Lower lobe of right lung (tissue), 2 donors: Measurements from ENCODE around the gene LRRC43. TPM values are rescaled to one million over a fixed set of nuclear protein-coding genes. Genes with fewer than 3 reads are reported as not detected.

Source experiments
- ATAC-seq, 2 donors: fragments of 200-7000 bp; cut with Tn5 transposase; one replicate each; pipeline ENCODE4 v1.9.1; 2020 to 2022; ENCODE audit warnings: mild to moderate bottlenecking in 2 of 2, moderate library complexity in 2 of 2
- DNase-seq: peaks from one replicate; pipeline ENCODE4 v3.0.0-alpha.2; 2020
- H3K27ac ChIP-seq: fragments of 200-600 bp; one replicate; pipeline ENCODE4 v1.8.0; 2022
- H3K27me3 ChIP-seq: fragments of 200-600 bp; one replicate; pipeline ENCODE4 v1.8.0; 2022; ENCODE audit warnings: low read depth
- H3K36me3 ChIP-seq: fragments of 200-600 bp; one replicate; pipeline ENCODE4 v1.8.0; 2022; ENCODE audit warnings: mild to moderate bottlenecking
- H3K4me1 ChIP-seq: fragments of 200-600 bp; one replicate; pipeline ENCODE4 v1.8.0; 2022
- H3K4me3 ChIP-seq: fragments of 200-600 bp; one replicate; pipeline ENCODE4 v1.8.0; 2022; ENCODE audit warnings: mild to moderate bottlenecking
- H3K9me3 ChIP-seq: fragments of 200-600 bp; one replicate; pipeline ENCODE4 v1.8.0; 2022
- CTCF ChIP-seq: fragments of 200-600 bp; IDR thresholded peaks from one replicate; pipeline ENCODE4 v1.8.0; 2022; ENCODE audit warnings: antibody characterized with exemption, mild to moderate bottlenecking
- intact Hi-C: fragments of 100-400 bp; cut with DNase I; formaldehyde crosslinking; loops from one replicate; pipeline ENCODE4 v1.11.0; 2022
- total RNA-seq: library from RNA; stranded (reverse); fragmentation: NEBNext Ultra II Directional; extraction: Animal tissue kit (Norgen Biotek cat#: 25700); gene quantifications from one replicate; pipeline ENCODE4 v1.2.1, GENCODE V29; 2021
- donor health status: DM: no; HTN: yes; CAD: no; lungs with severe emphysema.

The LRRC43 gene
- total RNA-seq, 1 donor from 2014 or later: 4.2 TPM

GRCh38 chr12:122206976-122207375 is 24.1 kb downstream of the LRRC43 start:
- ATAC-seq (no peak), DNase-seq (no peak)
- Histone ChIP-seq H3K27ac (no peak overlapping the region), H3K27me3 (peaks cover 30% of the 10 kb centered on the region), H3K4me1 (peaks cover 21% of the 10 kb centered on the region), H3K36me3 (peaks cover 53% of the 10 kb centered on the region), H3K9me3 (no peaks in the 10 kb centered on the region), H3K4me3 (no peak overlapping the region)
- intact Hi-C loops: no loop called here
- TF ChIP-seq CTCF: no peak

DNA sequence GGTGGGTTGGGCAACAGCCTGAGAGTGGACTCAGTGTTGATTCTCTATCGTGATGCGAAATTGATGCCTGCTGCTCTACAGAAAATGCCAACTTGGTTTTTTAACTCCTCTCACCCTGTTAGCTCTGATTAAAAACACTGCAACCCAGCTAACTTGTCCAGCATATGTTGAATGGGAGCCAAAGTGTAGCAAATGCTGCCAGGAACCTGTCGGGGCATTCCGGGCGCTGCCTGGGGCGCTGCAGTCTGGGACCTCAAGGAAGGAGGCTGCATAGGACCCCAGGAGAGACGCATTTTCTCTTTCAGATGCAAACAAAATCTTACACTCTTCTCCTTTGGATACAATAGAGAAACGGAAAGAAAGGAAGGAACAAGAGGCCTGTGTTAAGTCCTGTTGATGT is 24.5 kb downstream of the LRRC43 start:
- Histone ChIP-seq H3K36me3 (peaks cover 58% of the 10 kb centered on the region), H3K4me1 (peaks cover 21% of the 10 kb centered on the region), H3K4me3 (no peak overlapping the region), H3K27me3 (peaks cover 30% of the 10 kb centered on the region), H3K27ac (no peak overlapping the region), H3K9me3 (no peaks in the 10 kb centered on the region)
- ATAC-seq (no peak), DNase-seq (no peak)
- intact Hi-C loops: no loop called here
- no peak for TF ChIP-seq CTCF

DNA sequence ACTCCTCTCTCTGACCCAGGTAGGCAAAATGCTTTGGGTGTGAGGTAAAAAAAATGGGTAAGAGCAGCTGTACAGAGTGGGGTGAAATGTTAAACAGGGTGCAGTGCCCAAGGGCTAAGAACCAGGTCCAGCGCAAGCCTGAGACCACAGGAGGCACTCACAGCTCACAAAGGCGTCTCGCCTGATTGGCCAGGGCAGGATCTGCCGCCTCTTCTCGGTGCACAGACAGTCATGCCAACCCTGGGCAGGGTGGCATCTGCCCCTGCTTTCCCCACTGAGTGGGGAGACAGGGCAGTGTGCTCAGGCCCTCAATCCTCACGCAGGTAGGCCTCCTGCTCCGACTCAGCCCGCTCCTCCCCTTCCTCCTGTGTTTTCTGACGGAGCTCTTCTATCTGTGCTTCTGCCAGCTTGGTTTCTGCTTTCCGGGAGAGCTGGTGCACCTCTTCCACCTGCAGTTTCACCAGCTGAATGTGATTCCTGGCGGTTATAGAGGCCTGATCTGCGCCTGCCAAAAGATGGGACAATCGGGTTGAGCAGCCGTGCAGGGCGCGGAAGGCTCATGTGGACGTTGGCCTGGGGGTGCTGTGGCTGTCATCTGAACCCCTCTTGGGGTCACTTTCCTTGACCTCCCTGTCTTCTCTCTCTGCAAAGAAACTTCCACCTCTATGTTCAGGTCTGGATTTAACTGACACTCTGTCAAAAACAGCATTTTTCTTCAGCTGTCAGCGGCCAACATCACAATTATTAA is 25.3 kb downstream of the LRRC43 start:
- no peak for ATAC-seq
- H3K36me3 ChIP-seq: peaks cover 66% of the 10 kb centered on the region

GRCh38 chr12:122215771-122216170 is 32.8 kb downstream of the LRRC43 start:
- Histone ChIP-seq H3K36me3 (peaks cover 100% of the 10 kb centered on the region), H3K4me1 (no peaks in the 10 kb centered on the region), H3K9me3 (no peaks in the 10 kb centered on the region), H3K4me3 (no peak overlapping the region), H3K27ac (no peak overlapping the region), H3K27me3 (no peaks in the 10 kb centered on the region)
- intact Hi-C loops: no loop called here
- DNase-seq: no peak
- TF ChIP-seq CTCF: no peak
- ATAC-seq: no peak

More for the DNA sequence above, 25.3 kb downstream of the LRRC43 start:
- H3K4me1 ChIP-seq: peaks cover 15% of the 10 kb centered on the region
- no peak overlapping the region for H3K27ac ChIP-seq
- no peaks in the 10 kb centered on the region for H3K9me3 ChIP-seq
- no peak for TF ChIP-seq CTCF
- no peak overlapping the region for H3K4me3 ChIP-seq
- no peak for DNase-seq
- intact Hi-C loops: no loop called here
- H3K27me3 ChIP-seq: peaks cover 22% of the 10 kb centered on the region

GRCh38 chr12:122216445-122216844 is 33.5 kb downstream of the LRRC43 start:
- Histone ChIP-seq H3K4me1 (no peaks in the 10 kb centered on the region), H3K27ac (no peak overlapping the region), H3K36me3 (peaks cover 100% of the 10 kb centered on the region), H3K9me3 (no peaks in the 10 kb centered on the region), H3K4me3 (no peak overlapping the region), H3K27me3 (no peaks in the 10 kb centered on the region)
- ATAC-seq: no peak
- no peak for TF ChIP-seq CTCF
- no peak for DNase-seq
- intact Hi-C loops: no loop called here
